ENCODE results near the gene PCDHB10.
"Not testable (repeated sequence)": the region's sequence is repeated elsewhere in the genome, so short reads cannot be mapped to it uniquely, and the experiment has no call there.

Gene PCDHB10

DNA sequence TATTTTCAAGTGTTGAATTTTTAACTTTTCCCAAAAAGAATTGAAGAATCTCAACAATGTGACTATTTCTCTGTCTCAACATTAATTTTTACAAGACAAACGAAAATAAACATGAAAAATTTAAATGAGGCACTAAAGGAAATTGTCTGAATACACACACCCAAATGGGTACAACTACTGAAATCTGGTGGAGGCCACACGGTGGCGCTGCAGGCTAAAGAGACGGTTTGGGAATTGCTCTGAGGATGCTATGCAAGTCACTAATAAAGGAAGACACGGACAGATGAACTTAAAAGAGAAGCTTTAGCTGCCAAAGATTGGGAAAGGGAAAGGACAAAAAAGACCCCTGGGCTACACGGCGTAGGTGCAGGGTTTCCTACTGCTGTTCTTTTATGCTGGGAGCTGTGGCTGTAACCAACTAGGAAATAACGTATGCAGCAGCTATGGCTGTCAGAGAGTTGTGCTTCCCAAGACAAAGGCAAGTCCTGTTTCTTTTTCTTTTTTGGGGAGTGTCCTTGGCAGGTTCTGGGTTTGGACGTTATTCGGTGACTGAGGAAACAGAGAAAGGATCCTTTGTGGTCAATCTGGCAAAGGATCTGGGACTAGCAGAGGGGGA is at the start of gene PCDHB10:
TSS of gene PCDHB10 (plus strand) at position 244 of the 616 bp plus-strand sequence. CDS start at position 444, 200 bp downstream.
- DNase-seq (ENCODE audit: low read depth), result no peak

DNA sequence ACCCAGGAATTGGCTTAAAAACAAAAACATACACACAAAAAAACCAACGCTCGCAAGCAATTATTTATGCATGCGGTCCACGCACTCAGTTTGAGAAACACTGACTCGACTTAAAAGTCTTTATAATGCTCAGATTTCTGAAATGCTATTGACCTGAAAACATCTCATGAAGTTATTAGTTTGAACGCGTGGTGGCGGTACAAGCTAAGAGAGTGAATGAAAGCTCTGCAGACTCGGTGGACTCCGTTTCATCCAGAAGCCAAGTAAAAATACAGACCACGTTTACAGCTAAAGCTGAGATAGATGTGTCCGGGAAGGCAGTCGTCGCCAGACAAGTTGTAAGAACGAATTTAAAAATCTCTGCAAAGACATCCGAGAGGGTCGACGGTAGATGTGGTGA is 42.3 kb upstream of the PCDHB10 start, which contains the start of gene PCDHB6:
TSS of gene PCDHB6 (plus strand) at position 246 of the 400 bp plus-strand sequence. CDS start 201 bp downstream, outside the sequence.
- DNase-seq (ENCODE audit: low read depth), result no peak

- DNase-seq (ENCODE audit: low read depth), result no peak
Observed at GRCh38 chr5:141150224-141150992, 41.7 kb upstream of the PCDHB10 start.

- no peak for DNase-seq (ENCODE audit: low read depth)
Observed at GRCh38 chr5:141150993-141151325, 41.2 kb upstream of the PCDHB10 start.

DNA sequence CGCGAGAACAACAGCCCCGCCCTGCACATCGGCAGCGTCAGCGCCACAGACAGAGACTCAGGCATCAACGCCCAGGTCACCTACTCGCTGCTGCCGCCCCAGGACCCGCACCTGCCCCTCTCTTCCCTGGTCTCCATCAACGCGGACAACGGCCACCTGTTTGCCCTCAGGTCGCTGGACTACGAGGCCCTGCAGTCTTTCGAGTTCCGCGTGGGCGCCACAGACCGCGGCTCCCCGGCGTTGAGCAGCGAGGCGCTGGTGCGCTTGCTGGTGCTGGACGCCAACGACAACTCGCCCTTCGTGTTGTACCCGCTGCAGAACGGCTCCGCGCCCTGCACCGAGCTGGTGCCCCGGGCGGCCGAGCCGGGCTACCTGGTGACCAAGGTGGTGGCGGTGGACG is 40.5 kb upstream of the PCDHB10 start:
- DNase-seq (ENCODE audit: low read depth), result not testable (repeated sequence)

- not testable (repeated sequence) for DNase-seq (ENCODE audit: low read depth)
Observed at GRCh38 chr5:141152096-141152495, 40.1 kb upstream of the PCDHB10 start.

DNA sequence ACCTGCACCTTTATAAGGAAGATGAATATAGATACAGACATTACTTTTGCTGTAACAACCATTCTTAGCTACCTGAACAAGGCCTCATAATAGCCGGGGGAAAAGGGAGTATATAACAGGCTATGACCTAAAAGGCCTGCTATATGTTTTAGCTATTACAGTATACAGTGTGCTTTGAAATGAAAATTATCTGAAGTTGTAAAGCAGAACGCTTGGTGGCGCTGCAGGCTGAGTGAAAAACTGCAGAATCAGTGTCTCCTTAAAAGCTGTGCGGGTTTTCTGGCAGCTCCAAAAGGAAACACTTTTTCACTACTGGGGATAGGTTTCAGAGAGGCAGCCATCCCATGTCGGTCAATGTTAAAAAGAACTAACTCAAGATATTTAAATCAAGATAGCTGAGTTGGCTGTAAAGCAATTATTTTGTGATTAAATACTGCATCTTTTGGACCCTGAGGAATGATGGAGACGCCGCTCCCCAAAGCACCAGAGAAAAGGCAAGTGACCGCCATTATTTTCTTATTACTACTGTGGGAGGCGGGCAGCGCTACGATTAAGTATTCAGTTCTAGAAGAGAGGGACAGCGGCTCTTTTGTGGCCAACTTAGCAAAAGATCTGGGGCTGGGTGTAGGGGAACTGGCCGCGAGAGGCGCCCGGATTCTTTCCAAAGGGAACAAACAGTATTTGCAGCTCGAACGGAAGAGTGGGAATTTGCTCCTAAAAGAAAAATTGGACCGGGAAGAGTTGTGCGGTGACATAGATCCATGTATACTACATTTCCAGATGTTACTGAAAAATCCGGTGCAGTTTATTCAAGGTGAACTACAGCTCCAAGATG is 36.4 kb upstream of the PCDHB10 start:
- no peak for DNase-seq (ENCODE audit: low read depth)

GRCh38 chr5:141157356-141157755 is 34.8 kb upstream of the PCDHB10 start:
- DNase-seq (ENCODE audit: low read depth), result not testable (repeated sequence)

DNA sequence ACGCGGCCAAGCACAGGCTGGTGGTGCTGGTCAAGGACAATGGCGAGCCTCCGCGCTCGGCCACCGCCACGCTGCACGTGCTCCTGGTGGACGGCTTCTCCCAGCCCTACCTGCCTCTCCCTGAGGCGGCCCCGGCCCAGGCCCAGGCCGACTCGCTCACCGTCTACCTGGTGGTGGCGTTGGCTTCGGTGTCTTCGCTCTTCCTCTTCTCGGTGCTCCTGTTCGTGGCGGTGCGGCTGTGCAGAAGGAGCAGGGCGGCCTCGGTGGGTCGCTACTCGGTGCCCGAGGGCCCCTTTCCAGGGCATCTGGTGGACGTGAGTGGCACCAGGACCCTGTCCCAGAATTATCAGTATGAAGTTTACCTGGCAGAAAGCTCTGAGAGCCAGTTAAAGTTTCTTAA is 34.3 kb upstream of the PCDHB10 start:
- DNase-seq (ENCODE audit: low read depth), result not testable (repeated sequence)

GRCh38 chr5:141172381-141173204 is 19.6 kb upstream of the PCDHB10 start, which contains the start of gene PCDHB7:
Gene PCDHB7 (plus strand): TSS chr5:141172644. CDS start chr5:141172836, 192 bp downstream.
- DNase-seq (ENCODE audit: low read depth), result no peak

GRCh38 chr5:141174291-141175104 is 17.7 kb upstream of the PCDHB10 start:
- DNase-seq (ENCODE audit: low read depth), result not testable (repeated sequence)

GRCh38 chr5:141175933-141176332 is 16.2 kb upstream of the PCDHB10 start:
- no peak for DNase-seq (ENCODE audit: low read depth)

DNA sequence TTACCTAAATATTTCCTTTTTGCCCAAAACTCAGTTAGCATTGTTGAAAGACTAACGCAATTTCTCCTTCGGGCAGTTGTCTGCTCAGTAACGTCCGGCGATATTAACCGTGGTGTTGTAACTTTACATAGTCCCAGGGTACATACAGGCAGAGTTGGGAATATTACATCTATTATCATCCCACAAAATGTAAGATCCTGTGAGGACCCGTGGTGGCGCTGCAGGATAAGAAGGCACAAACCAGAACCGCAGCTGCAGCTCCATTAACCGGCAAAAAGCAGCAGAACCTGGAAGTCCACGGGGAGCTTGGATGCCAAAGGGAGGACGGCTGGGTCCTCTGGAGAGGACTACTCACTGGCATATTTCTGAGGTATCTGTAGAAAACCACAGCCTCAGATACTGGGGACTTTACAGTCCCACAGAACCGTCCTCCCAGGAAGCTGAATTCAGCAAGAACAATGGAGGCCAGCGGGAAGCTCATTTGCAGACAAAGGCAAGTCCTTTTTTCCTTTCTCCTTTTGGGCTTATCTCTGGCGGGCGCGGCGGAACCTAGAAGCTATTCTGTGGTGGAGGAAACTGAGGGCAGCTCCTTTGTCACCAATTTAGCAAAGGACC is 14.5 kb upstream of the PCDHB10 start, which contains the start of gene PCDHB8:
TSS of gene PCDHB8 (plus strand) at position 214 of the 615 bp plus-strand sequence. CDS start at position 459, 245 bp downstream.
- not testable (repeated sequence) for DNase-seq (ENCODE audit: low read depth)

DNA sequence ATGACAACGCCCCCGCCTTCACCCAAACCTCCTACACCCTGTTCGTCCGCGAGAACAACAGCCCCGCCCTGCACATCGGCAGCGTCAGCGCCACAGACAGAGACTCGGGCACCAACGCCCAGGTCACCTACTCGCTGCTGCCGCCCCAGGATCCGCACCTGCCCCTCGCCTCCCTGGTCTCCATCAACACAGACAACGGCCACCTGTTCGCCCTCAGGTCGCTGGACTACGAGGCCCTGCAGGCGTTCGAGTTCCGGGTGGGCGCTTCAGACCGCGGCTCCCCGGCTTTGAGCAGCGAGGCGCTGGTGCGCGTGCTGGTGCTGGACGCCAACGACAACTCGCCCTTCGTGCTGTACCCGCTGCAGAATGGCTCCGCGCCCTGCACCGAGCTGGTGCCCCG is 12.8 kb upstream of the PCDHB10 start:
- not testable (repeated sequence) for DNase-seq (ENCODE audit: low read depth)

GRCh38 chr5:141179876-141180275 is 12.3 kb upstream of the PCDHB10 start:
- not testable (repeated sequence) for DNase-seq (ENCODE audit: low read depth)

- DNase-seq (ENCODE audit: low read depth), result no peak
Observed at GRCh38 chr5:141180313-141180712, 11.8 kb upstream of the PCDHB10 start.

DNA sequence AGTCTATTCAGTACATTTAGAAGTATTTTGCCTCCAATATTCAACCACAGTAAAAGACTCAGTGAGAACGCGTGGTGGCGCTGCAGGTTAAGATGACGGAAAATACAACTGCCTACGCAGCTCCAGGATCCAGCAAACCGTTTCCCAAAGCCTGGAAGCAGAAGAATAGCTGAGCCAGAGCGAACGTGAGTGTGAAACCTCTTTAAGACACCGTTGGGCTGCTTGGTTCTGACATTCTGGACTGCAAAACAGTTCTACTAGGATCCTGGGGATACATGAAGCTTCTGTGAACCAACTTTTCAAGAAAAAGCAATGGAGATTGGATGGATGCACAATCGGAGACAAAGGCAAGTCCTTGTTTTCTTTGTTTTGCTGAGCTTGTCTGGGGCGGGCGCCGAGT is 9.9 kb upstream of the PCDHB10 start, which contains the start of gene PCDHB16:
TSS of gene PCDHB16 (plus strand) at position 140 of the 400 bp plus-strand sequence. CDS start at position 313, 173 bp downstream.
- no peak for DNase-seq (ENCODE audit: low read depth)

GRCh38 chr5:141184117-141184855 is 7.9 kb upstream of the PCDHB10 start:
- not testable (repeated sequence) for DNase-seq (ENCODE audit: low read depth)

DNA sequence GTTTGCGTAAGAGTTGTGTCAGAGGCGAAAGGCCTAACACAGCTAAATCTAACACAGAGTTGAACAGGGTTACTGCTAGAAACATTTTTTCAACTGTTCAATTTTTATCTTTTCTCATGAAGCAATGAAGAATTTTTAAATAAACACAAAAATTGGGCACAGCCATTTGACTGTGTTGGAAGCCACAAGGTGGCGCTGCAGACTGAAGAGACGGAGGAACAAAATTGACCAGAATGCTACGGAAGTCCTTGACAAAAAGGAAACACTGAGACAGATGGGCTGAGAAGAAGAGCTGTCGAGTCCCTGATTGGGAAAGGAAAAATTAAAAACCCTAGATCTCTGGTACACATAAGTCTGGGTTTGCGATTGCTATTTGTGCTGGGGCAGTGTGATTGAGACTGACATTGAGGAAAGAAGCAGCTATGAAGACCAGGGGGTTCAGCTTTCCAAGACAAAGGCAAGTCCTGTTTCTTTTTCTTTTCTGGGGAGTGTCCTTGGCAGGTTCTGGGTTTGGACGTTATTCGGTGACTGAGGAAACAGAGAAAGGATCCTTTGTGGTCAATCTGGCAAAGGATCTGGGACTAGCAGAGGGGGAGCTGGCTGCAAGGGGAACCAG is 5.1 kb upstream of the PCDHB10 start, which contains the start of gene PCDHB9:
TSS of gene PCDHB9 (plus strand) at position 265 of the 616 bp plus-strand sequence. CDS start at position 423, 158 bp downstream.
- DNase-seq (ENCODE audit: low read depth), result no peak
